ENCODE data around the gene PRDM15.

PRDM15 gene

GRCh38 chr21:41780337-41781049 lies 98.7 kb downstream of the PRDM15 start:
- no peak for DNase-seq

GRCh38 chr21:41779659-41780058 lies 99.5 kb downstream of the PRDM15 start:
- no peak for DNase-seq

GRCh38 chr21:41778930-41779600 lies 100.1 kb downstream of the PRDM15 start:
- no peak for DNase-seq

- DNase-seq = peak in 57 of 58 donors; percentile 2 to 81 (median 52)
Observed at GRCh38 chr21:41777951-41778815, 101.0 kb downstream of the PRDM15 start.

GRCh38 chr21:41776778-41777177 lies 102.4 kb downstream of the PRDM15 start:
- DNase-seq = no peak

GRCh38 chr21:41775149-41775472 lies 104.0 kb downstream of the PRDM15 start:
- no peak for DNase-seq

GRCh38 chr21:41774467-41775148 lies 104.5 kb downstream of the PRDM15 start:
- no peak for DNase-seq

GRCh38 chr21:41772351-41773080 lies 106.6 kb downstream of the PRDM15 start:
- no peak for DNase-seq

- DNase-seq = no peak
Observed at GRCh38 chr21:41771625-41771945, 107.6 kb downstream of the PRDM15 start.

GRCh38 chr21:41770901-41771624 lies 108.1 kb downstream of the PRDM15 start:
- no peak for DNase-seq

- no peak for DNase-seq
Observed at GRCh38 chr21:41769933-41770332, 109.2 kb downstream of the PRDM15 start.

- no peak for DNase-seq
Observed at GRCh38 chr21:41769521-41769920, 109.6 kb downstream of the PRDM15 start.

GRCh38 chr21:41769111-41769510 lies 110.0 kb downstream of the PRDM15 start:
- no peak for DNase-seq

- no peak for DNase-seq
Observed at GRCh38 chr21:41768437-41769042, 110.6 kb downstream of the PRDM15 start.

- DNase-seq = no peak
Observed at GRCh38 chr21:41767606-41768436, 111.3 kb downstream of the PRDM15 start.

- no peak for DNase-seq
Observed at GRCh38 chr21:41766883-41767605, 112.1 kb downstream of the PRDM15 start, which contains the start of gene RIPK4. Gene RIPK4 (minus strand): TSS chr21:41767052. CDS start chr21:41767041, 11 bp downstream.

- DNase-seq = no peak
Observed at GRCh38 chr21:41765973-41766882, 112.9 kb downstream of the PRDM15 start.

Measured in anterior cingulate cortex (tissue), 58 donors.